KG1 (cell line): ENCODE results near the gene SIVA1.

Experiments used
- DNase-seq: peaks from one replicate; lab custom pipeline; 2025; lab: John Stamatoyannopoulos, UW

Gene SIVA1

GRCh38 chr14:104797115-104798044 is 44.4 kb downstream of the SIVA1 start:
- no peak for DNase-seq

- DNase-seq = no peak
Measured at GRCh38 chr14:104798300-104799243, 45.6 kb downstream of the SIVA1 start.

GRCh38 chr14:104799244-104800014 is 46.5 kb downstream of the SIVA1 start:
- no peak for DNase-seq

GRCh38 chr14:104800015-104800770 is 47.2 kb downstream of the SIVA1 start:
- DNase-seq = no peak

GRCh38 chr14:104800771-104801519 is 48.0 kb downstream of the SIVA1 start, which contains the start of gene ZBTB42:
TSS of gene ZBTB42 (plus strand) at chr14:104801101. CDS start at chr14:104801198, 97 bp downstream.
- DNase-seq = no peak

GRCh38 chr14:104801520-104802393 is 48.8 kb downstream of the SIVA1 start:
- DNase-seq = no peak

GRCh38 chr14:104802394-104803184 is 49.6 kb downstream of the SIVA1 start:
- DNase-seq = no peak

- DNase-seq = no peak
Measured at GRCh38 chr14:104803280-104803911, 50.4 kb downstream of the SIVA1 start.

- DNase-seq = no peak
Measured at GRCh38 chr14:104803912-104804410, 51.0 kb downstream of the SIVA1 start.

GRCh38 chr14:104804481-104805325 is 51.8 kb downstream of the SIVA1 start:
- no peak for DNase-seq

GRCh38 chr14:104805326-104805678 is 52.4 kb downstream of the SIVA1 start:
- no peak for DNase-seq

- DNase-seq = no peak
Measured at GRCh38 chr14:104805941-104806624, 53.1 kb downstream of the SIVA1 start.

GRCh38 chr14:104806625-104807465 is 53.9 kb downstream of the SIVA1 start:
- no peak for DNase-seq

- no peak for DNase-seq
Measured at GRCh38 chr14:104808456-104808855, 55.5 kb downstream of the SIVA1 start.
